Tibial nerve (tissue), 4 donors: ENCODE results near the gene ORM1.

ENCODE experiments used
- CTCF ChIP-seq, 5 experiments: fragments of 200-600 bp in 3 of 5; fragments of 450-650 bp in 2 of 5; sonication (generic) in 3 of 5; IDR thresholded peaks; one replicate each; pipeline ENCODE4 v1.5.1; 2016 to 2019; ENCODE audit warnings: antibody characterized with exemption in 5 of 5, mild to moderate bottlenecking in 3 of 5, moderate library complexity in 2 of 5
- EP300 ChIP-seq, 2 donors: sonication (generic); formaldehyde crosslinking; IDR thresholded peaks; one replicate each; pipeline ENCODE4 v1.6.1; 2017; ENCODE audit warnings: antibody characterized with exemption in 2 of 2, mild to moderate bottlenecking in 1 of 2
- POLR2A ChIP-seq, 2 donors: fragments of 450-650 bp; IDR thresholded peaks; one replicate each; pipeline ENCODE4 v1.6.1; 2017; ENCODE audit warnings: antibody characterized with exemption in 2 of 2, mild to moderate bottlenecking in 2 of 2, moderate library complexity in 2 of 2

- no peak for TF ChIP-seq CTCF (IDR thresholded peaks at IDR 0.05)
- TF ChIP-seq POLR2A (IDR thresholded peaks at IDR 0.05), result no peak
- TF ChIP-seq EP300 (IDR thresholded peaks at IDR 0.05), result no peak
Measured at GRCh38 chr9:114355821-114356220, 32.9 kb downstream of the ORM1 start.
